Peyer's patch (tissue), 4 donors: ENCODE measurements around the gene EXOC3L4.

Experiments used
- POLR2A ChIP-seq, 2 donors: fragments of 450-650 bp; IDR thresholded peaks; one replicate each; pipeline ENCODE4 v1.5.1; 2017; ENCODE audit warnings: antibody characterized with exemption in 2 of 2, mild to moderate bottlenecking in 2 of 2, moderate library complexity in 2 of 2
- TF ChIP-seq, protein P1 (sequence below), 6 experiments: fragments of 450-650 bp in 4 of 6; fragments of 200-600 bp in 2 of 6; sonication (generic) in 1 of 6; IDR thresholded peaks; one replicate each; pipeline ENCODE4 v1.5.1; 2017 to 2019; ENCODE audit warnings: antibody characterized with exemption in 6 of 6, mild to moderate bottlenecking in 3 of 6, moderate library complexity in 1 of 6

DNA sequence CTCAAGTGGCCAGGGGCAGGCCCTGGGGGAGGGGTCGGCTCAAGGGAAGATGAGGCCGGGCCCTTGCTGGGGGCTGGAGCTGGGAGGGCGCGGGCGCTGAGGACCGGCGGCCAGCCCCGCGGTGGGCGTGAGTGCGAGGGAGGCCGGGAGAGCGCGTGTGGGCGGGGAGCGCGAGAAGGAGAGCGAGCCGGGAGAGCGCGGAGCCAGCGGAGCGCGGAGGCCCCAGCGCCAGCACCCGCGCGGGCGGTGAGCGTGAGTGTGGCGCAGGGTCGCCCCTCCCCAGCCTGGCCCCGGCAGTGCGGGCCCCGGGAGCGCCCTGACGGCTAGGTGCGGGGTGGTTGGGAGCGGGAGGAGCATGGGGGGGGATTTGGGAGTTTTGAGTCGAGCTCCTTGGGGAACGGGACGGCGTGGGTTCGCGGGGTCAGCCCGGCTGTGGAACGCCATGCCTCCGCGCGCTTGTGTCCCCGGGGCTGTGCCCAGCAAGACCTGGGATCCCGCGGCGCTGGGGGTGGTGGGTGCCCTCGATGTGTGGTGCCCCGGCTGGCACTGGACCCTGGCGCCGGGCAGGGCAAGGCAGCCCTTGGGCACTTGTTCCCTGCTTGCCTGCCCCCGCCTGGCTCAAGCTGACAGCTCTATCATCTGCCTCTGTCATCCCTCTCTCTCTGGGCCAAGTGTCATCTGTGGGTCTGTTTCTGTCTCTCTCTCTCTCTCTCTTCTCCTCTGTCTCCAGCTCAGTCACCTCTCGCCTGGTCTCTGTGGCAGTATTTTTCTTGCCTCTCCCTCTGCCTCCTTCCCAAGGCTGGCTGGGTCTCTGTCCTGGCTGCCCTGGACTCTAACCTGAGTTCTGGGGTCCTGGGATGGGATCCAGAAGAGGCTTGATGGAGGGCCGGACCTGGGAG, 10.3 kb upstream of the EXOC3L4 start, which contains the start of gene LBHD2:
- TF ChIP-seq, protein P1, sequence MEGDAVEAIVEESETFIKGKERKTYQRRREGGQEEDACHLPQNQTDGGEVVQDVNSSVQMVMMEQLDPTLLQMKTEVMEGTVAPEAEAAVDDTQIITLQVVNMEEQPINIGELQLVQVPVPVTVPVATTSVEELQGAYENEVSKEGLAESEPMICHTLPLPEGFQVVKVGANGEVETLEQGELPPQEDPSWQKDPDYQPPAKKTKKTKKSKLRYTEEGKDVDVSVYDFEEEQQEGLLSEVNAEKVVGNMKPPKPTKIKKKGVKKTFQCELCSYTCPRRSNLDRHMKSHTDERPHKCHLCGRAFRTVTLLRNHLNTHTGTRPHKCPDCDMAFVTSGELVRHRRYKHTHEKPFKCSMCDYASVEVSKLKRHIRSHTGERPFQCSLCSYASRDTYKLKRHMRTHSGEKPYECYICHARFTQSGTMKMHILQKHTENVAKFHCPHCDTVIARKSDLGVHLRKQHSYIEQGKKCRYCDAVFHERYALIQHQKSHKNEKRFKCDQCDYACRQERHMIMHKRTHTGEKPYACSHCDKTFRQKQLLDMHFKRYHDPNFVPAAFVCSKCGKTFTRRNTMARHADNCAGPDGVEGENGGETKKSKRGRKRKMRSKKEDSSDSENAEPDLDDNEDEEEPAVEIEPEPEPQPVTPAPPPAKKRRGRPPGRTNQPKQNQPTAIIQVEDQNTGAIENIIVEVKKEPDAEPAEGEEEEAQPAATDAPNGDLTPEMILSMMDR (IDR thresholded peaks at IDR 0.05): no peak
- TF ChIP-seq POLR2A (IDR thresholded peaks at IDR 0.05): no peak
